Measurements from ENCODE around the gene AIMP1.

The AIMP1 gene

GRCh38 chr4:106316773-106317409, 541 bp downstream of the AIMP1 start:
- peak overlapping the region; percentile 26 to 63 for H3K4ac ChIP-seq (ENCODE audit: low read depth in 1 of 2, low read length in 2 of 2)
- no peaks in the 10 kb centered on the region for H3K27me3 ChIP-seq (ENCODE audit: control insufficient read depth in 1 of 2, insufficient read depth in 1 of 2, low read length in 2 of 2)
- no peak overlapping the region for H2BK12ac ChIP-seq (ENCODE audit: low read length in 2 of 2)
- peak overlapping the region; percentile 90 for H3K4me2 ChIP-seq (ENCODE audit: low read length, poor library complexity, severe bottlenecking)
- no peak overlapping the region for H3K14ac ChIP-seq (ENCODE audit: low read length in 2 of 2)
- no peak overlapping the region for H2BK15ac ChIP-seq (ENCODE audit: low read depth, poor library complexity, severe bottlenecking)
- peak overlapping the region; percentile 65 for H2AFZ ChIP-seq (ENCODE audit: low read depth, low read length)
- H2AK5ac ChIP-seq (ENCODE audit: low read length, severe bottlenecking): no peak overlapping the region
- H2BK5ac ChIP-seq (ENCODE audit: low read depth, low read length, poor library complexity, severe bottlenecking): no peak overlapping the region
- DNase-seq: peak; percentile 41
- H3K18ac ChIP-seq (ENCODE audit: low read depth in 1 of 2, low read length in 2 of 2): peak overlapping the region; percentile 73 to 87
- H4K8ac ChIP-seq (ENCODE audit: low read length): peak overlapping the region; percentile 84
- peak overlapping the region; percentile 99 for H3K9ac ChIP-seq (ENCODE audit: low read length)
- peak overlapping the region; percentile 76 to 99 for H3K4me3 ChIP-seq (ENCODE audit: insufficient read depth in 1 of 2, low read depth in 1 of 2, low read length in 2 of 2)
- H3K79me1 ChIP-seq (replicated peaks; ENCODE audit: low read length, poor library complexity, severe bottlenecking): peaks cover 2% of the 10 kb centered on the region
- H3K36me3 ChIP-seq (ENCODE audit: control insufficient read depth in 1 of 2, insufficient read depth in 2 of 2, low read depth in 1 of 2, low read length in 2 of 2): peaks cover 2 to 9% of the 10 kb centered on the region in 2 experiments
- H4K91ac ChIP-seq (ENCODE audit: low read length): peak overlapping the region; percentile 64
- no peak overlapping the region for H3K23ac ChIP-seq (ENCODE audit: low read length in 2 of 2)
- peaks cover 1% of the 10 kb centered on the region for H3K4me1 ChIP-seq (ENCODE audit: control insufficient read depth, insufficient read depth, low read depth, low read length)
- WGBS: 9% methylated on average over 13 of the region's 13 CpGs
- peak overlapping the region; percentile 71 for H2BK120ac ChIP-seq (ENCODE audit: low read depth, low read length)
- H3K9me3 ChIP-seq (ENCODE audit: control insufficient read depth, low read length): no peaks in the 10 kb centered on the region
- H3K27ac ChIP-seq (ENCODE audit: low read length, poor library complexity, severe bottlenecking): peak overlapping the region; percentile 87

GRCh38 chr4:106317815-106318214, 1.5 kb downstream of the AIMP1 start:
- Histone ChIP-seq H2AFZ (ENCODE audit: low read depth, low read length) (no peak overlapping the region), H3K36me3 (ENCODE audit: control insufficient read depth in 1 of 2, insufficient read depth in 2 of 2, low read depth in 1 of 2, low read length in 2 of 2) (peaks cover 6 to 9% of the 10 kb centered on the region in 2 experiments), H3K14ac (ENCODE audit: low read length in 2 of 2) (no peak overlapping the region), H3K9me3 (ENCODE audit: control insufficient read depth, low read length) (no peaks in the 10 kb centered on the region), H2BK5ac (ENCODE audit: low read depth, low read length, poor library complexity, severe bottlenecking) (no peak overlapping the region), H3K79me1 (replicated peaks; ENCODE audit: low read length, poor library complexity, severe bottlenecking) (peaks cover 2% of the 10 kb centered on the region), H3K9ac (ENCODE audit: low read length) (peak overlapping the region; percentile 99), H2BK15ac (ENCODE audit: low read depth, poor library complexity, severe bottlenecking) (no peak overlapping the region), H3K23ac (ENCODE audit: low read length in 2 of 2) (no peak overlapping the region), H3K27me3 (ENCODE audit: control insufficient read depth in 1 of 2, insufficient read depth in 1 of 2, low read length in 2 of 2) (no peaks in the 10 kb centered on the region), H3K4me2 (ENCODE audit: low read length, poor library complexity, severe bottlenecking) (peak overlapping the region; percentile 70), H3K18ac (ENCODE audit: low read depth in 1 of 2, low read length in 2 of 2) (no peak overlapping the region), H2AK5ac (ENCODE audit: low read length, severe bottlenecking) (no peak overlapping the region), H3K27ac (ENCODE audit: low read length, poor library complexity, severe bottlenecking) (no peak overlapping the region), H4K91ac (ENCODE audit: low read length) (no peak overlapping the region), H3K4ac (ENCODE audit: low read depth in 1 of 2, low read length in 2 of 2) (no peak overlapping the region), H3K4me3 (ENCODE audit: insufficient read depth in 1 of 2, low read depth in 1 of 2, low read length in 2 of 2) (peak overlapping the region in 1 of 2 experiments; percentile 99), H2BK120ac (ENCODE audit: low read depth, low read length) (no peak overlapping the region), H4K8ac (ENCODE audit: low read length) (no peak overlapping the region), H3K4me1 (ENCODE audit: control insufficient read depth, insufficient read depth, low read depth, low read length) (peaks cover 4% of the 10 kb centered on the region), H2BK12ac (ENCODE audit: low read length in 2 of 2) (no peak overlapping the region)
- no peak for DNase-seq
- WGBS: no CpG with 5 or more reads among the region's 1 CpG

GRCh38 chr4:106318511-106318910, 2.2 kb downstream of the AIMP1 start:
- Histone ChIP-seq H2AK5ac (ENCODE audit: low read length, severe bottlenecking) (no peak overlapping the region), H4K91ac (ENCODE audit: low read length) (no peak overlapping the region), H2AFZ (ENCODE audit: low read depth, low read length) (no peak overlapping the region), H3K14ac (ENCODE audit: low read length in 2 of 2) (no peak overlapping the region), H3K4me1 (ENCODE audit: control insufficient read depth, insufficient read depth, low read depth, low read length) (peaks cover 4% of the 10 kb centered on the region), H3K4me2 (ENCODE audit: low read length, poor library complexity, severe bottlenecking) (no peak overlapping the region), H2BK15ac (ENCODE audit: low read depth, poor library complexity, severe bottlenecking) (no peak overlapping the region), H2BK5ac (ENCODE audit: low read depth, low read length, poor library complexity, severe bottlenecking) (no peak overlapping the region), H3K18ac (ENCODE audit: low read depth in 1 of 2, low read length in 2 of 2) (no peak overlapping the region), H3K36me3 (ENCODE audit: control insufficient read depth in 1 of 2, insufficient read depth in 2 of 2, low read depth in 1 of 2, low read length in 2 of 2) (peaks cover 6 to 9% of the 10 kb centered on the region in 2 experiments), H4K8ac (ENCODE audit: low read length) (no peak overlapping the region), H2BK12ac (ENCODE audit: low read length in 2 of 2) (no peak overlapping the region), H2BK120ac (ENCODE audit: low read depth, low read length) (no peak overlapping the region), H3K4me3 (ENCODE audit: insufficient read depth in 1 of 2, low read depth in 1 of 2, low read length in 2 of 2) (peak overlapping the region in 1 of 2 experiments; percentile 99), H3K9ac (ENCODE audit: low read length) (peak overlapping the region; percentile 99), H3K27me3 (ENCODE audit: control insufficient read depth in 1 of 2, insufficient read depth in 1 of 2, low read length in 2 of 2) (no peaks in the 10 kb centered on the region), H3K27ac (ENCODE audit: low read length, poor library complexity, severe bottlenecking) (no peak overlapping the region), H3K4ac (ENCODE audit: low read depth in 1 of 2, low read length in 2 of 2) (no peak overlapping the region), H3K23ac (ENCODE audit: low read length in 2 of 2) (no peak overlapping the region), H3K79me1 (replicated peaks; ENCODE audit: low read length, poor library complexity, severe bottlenecking) (peaks cover 2% of the 10 kb centered on the region), H3K9me3 (ENCODE audit: control insufficient read depth, low read length) (no peaks in the 10 kb centered on the region)
- DNase-seq: no peak

GRCh38 chr4:106320235-106320634, 3.9 kb downstream of the AIMP1 start:
- Histone ChIP-seq H2BK5ac (ENCODE audit: low read depth, low read length, poor library complexity, severe bottlenecking) (no peak overlapping the region), H3K79me1 (replicated peaks; ENCODE audit: low read length, poor library complexity, severe bottlenecking) (peaks cover 2% of the 10 kb centered on the region), H3K27me3 (ENCODE audit: control insufficient read depth in 1 of 2, insufficient read depth in 1 of 2, low read length in 2 of 2) (no peaks in the 10 kb centered on the region), H3K4me3 (ENCODE audit: insufficient read depth in 1 of 2, low read depth in 1 of 2, low read length in 2 of 2) (no peak overlapping the region), H3K9ac (ENCODE audit: low read length) (no peak overlapping the region), H4K8ac (ENCODE audit: low read length) (no peak overlapping the region), H2AFZ (ENCODE audit: low read depth, low read length) (no peak overlapping the region), H3K9me3 (ENCODE audit: control insufficient read depth, low read length) (no peaks in the 10 kb centered on the region), H3K27ac (ENCODE audit: low read length, poor library complexity, severe bottlenecking) (no peak overlapping the region), H3K4me2 (ENCODE audit: low read length, poor library complexity, severe bottlenecking) (no peak overlapping the region), H2BK15ac (ENCODE audit: low read depth, poor library complexity, severe bottlenecking) (no peak overlapping the region), H2BK120ac (ENCODE audit: low read depth, low read length) (no peak overlapping the region), H3K23ac (ENCODE audit: low read length in 2 of 2) (no peak overlapping the region), H4K91ac (ENCODE audit: low read length) (no peak overlapping the region), H3K14ac (ENCODE audit: low read length in 2 of 2) (no peak overlapping the region), H2BK12ac (ENCODE audit: low read length in 2 of 2) (no peak overlapping the region), H2AK5ac (ENCODE audit: low read length, severe bottlenecking) (no peak overlapping the region), H3K18ac (ENCODE audit: low read depth in 1 of 2, low read length in 2 of 2) (no peak overlapping the region), H3K36me3 (ENCODE audit: control insufficient read depth in 1 of 2, insufficient read depth in 2 of 2, low read depth in 1 of 2, low read length in 2 of 2) (peaks cover 8 to 9% of the 10 kb centered on the region in 2 experiments), H3K4me1 (ENCODE audit: control insufficient read depth, insufficient read depth, low read depth, low read length) (peaks cover 3% of the 10 kb centered on the region), H3K4ac (ENCODE audit: low read depth in 1 of 2, low read length in 2 of 2) (no peak overlapping the region)
- no CpG with 5 or more reads among the region's 1 CpG for WGBS
- no peak for DNase-seq
